HG02884 (cell line): ENCODE data around the gene CYYR1.

Source experiments
- ATAC-seq: cut with Tn5 transposase; IDR thresholded peaks from one replicate; pipeline ENCODE4 v1.9.1; 2021; ENCODE audit warnings: mild to moderate bottlenecking, moderate library complexity; ENCODE audit not compliant: unreplicated experiment

The CYYR1 gene

DNA sequence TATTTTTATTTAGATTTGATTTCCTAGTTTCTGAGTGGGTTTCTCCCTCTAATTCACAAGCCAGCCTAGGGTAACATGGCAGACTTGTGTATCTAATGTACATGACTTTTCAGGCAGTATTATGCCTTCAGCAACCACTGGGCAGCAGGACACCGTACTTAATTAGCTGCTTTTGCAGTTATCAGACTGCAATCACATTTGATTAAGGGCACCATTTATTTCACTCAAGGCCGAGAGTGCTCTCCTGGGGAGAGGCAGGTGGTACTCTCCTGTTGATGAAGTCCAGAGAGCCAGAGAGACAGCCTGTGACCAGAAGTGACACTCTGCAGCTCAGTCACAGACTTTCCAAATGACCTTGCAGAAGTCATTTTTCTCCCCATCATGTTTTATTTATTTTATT, 18.7 kb downstream of the CYYR1 start:
- ATAC-seq, result no peak

DNA sequence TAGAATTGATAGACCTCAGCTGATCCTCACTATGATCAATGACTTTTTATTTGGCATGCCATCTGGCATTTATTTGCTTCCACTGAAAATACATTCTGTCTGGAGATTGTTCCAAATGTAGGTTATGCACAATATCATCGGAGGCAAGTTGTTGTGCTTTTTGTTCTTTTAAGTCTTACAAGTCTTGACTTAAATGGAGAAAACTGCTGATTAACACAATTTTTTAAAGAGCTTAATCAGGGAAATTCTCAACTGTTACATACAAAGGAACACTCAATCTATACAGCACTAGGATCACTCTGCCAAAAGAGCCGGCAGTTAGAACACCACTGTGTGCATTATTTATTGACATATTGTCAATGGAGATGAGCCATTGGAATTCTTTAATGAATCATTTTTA, 19.2 kb downstream of the CYYR1 start:
- ATAC-seq, result no peak

DNA sequence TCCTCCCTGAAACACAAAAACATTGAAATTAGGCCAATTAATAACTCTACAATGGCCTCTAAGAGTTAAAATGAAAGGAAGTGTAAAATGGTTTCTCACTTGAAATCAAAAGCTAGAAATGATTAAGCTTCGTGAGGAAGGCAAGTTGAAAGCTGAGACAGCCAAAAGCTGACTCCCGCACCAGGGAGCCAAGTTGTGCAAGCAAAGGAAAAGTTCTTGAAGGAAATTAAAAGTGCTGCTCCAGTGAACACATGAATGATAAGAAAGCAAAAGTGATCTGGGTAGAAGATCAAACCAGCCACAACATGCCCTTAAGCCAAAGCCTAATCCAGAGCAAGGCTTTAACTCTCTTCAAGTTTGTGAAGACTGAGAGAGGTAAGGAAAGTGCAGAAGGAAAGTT, 22.8 kb downstream of the CYYR1 start:
- no peak for ATAC-seq

DNA sequence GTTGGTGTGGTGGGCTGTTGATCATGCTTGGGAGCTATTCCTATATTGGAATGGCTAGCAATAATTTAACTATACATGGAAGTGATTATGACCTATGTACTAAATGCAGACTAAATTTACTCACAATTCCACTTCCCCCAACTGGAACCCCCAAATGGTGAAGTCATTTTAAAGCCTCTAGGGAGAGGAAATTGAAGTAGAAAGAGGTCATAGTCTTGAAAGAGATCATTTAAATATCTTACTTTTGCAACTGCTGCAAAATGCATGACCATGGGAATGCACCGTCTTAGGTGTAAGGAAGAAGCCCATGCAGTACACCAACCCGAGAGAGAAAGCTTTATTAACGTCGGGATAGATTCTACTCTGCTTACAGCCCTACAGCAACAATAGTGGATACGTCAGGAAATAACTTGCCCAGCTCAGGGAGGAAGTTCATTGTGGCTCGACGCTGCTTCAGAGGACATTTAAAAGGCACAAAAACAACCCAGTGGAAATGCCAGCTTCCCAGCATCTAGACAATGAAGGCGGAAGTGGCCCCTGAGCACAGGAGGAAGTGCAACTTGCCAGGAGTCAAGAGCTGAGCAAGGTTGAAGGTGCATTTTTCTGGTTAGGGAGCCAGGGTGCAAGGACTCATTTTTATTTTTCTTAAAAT, 26.5 kb downstream of the CYYR1 start:
- ATAC-seq, result no peak

DNA sequence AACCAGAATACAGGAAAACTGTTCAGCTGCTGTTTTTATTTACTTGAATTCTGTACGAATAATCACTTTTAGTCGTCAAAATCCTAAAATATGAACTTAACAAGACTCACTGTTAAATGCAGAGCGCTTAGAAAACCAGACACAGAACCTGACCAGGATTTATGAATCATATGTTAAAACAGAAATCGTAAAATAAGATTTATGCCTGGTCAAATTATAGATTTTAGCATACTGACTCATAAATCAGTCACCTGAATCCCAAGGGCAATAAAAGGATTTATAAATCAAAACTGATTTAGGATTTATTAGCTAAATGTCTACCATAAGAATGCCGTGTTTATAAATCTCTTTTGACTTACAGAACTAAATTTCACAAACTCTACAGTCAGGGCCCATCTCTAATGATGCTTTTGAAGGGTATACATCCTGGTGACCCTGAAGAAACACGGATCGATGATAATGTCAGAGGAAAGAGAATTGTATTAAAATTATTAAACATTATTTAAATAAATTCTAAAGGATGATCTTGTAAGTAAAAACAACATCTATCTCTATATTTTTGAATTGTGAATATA, 28.8 kb downstream of the CYYR1 start:
- ATAC-seq, result no peak

DNA sequence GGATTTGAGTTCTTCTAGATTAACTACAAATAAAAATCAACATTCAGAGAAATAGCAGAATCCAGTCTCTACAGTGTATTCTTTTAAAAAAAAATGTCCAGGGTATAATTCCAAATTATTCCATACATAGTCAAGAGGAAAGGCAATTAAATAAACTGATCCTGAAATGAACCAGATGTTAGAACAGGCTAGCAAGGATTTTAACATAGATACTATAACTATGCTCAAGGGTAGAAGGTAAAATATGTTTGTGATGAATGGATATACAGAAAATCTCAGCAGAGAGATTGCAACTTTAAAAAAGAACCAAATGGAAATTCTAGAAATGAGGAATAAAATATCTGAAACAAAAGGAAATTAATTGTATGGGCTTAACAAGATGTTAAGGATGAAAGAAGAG, 32.4 kb downstream of the CYYR1 start:
- no peak for ATAC-seq

DNA sequence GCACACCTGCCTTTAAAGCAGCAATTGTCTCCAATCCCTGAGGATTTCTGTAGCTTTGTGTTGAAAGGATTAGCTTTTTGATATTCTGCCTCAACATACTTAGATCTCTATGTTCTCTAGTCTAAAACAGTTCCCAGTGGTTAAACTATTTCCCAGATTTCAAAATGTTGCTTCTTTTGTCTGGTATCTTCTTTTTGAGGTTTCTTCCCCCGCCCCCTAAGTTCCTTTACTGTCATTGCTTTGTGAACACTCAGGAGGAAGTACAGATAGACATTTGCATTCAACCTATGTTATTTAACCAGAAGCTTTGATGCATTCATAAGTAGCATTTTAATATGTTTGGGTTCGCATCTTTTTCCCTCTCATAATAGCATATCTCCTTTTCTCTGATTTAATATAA, 33.5 kb downstream of the CYYR1 start:
- no peak for ATAC-seq

DNA sequence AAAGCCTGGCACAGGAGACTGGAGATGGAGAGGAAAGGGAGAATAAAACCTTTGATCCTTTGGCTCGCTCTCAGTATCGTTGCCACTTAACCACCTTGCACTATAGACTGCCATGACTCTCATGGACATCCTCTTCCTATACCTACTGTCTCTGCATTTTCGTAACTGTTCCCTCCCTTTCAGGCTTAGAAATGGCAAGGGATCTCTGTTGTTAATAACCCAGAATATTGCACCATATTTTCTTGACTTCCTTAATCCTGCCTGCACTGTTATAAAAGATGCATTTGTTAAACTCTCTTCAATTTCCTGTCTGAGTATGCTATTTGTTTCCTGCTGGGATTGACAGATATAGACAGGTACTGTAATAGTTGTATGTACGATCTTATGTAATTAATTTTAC, 38.6 kb downstream of the CYYR1 start:
- ATAC-seq, result no peak

DNA sequence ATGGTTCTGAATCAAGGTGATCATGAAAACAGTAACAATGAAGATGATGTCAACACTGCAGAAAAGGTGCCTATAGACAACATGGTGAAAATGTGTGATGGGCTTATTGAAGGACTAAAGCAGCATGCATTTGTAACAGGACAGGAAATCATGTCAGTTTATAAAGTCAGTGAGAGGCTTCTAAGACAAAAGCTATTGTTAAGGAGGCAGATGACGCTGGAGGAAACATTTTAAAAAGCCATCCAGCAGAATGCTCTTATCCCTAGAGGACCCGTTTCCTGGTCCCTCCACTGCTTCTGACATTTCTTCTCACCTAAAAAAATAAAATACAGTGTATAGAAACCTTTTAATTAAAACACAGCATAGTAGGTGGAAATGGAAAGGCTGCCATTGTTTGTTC, 40.9 kb downstream of the CYYR1 start:
- no peak for ATAC-seq

DNA sequence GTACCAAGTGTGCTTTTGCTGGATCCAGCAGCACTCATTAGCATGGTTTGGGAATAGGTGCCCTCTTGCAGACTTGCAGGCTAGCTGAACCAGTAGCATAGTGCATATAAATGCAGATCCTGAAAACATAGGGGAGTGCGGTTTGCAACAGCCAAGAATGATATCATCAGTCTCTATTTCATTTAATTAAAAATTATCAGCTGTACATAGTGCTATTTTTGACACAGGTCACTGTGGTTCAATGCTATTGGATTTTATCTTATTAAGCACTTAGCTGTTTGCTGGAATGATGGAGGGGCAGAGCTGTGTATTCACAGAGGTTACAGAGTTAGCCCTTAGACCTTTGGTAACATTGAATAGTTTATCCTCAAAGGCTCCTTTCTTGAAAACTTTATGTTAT, 43.6 kb downstream of the CYYR1 start:
- ATAC-seq, result no peak

DNA sequence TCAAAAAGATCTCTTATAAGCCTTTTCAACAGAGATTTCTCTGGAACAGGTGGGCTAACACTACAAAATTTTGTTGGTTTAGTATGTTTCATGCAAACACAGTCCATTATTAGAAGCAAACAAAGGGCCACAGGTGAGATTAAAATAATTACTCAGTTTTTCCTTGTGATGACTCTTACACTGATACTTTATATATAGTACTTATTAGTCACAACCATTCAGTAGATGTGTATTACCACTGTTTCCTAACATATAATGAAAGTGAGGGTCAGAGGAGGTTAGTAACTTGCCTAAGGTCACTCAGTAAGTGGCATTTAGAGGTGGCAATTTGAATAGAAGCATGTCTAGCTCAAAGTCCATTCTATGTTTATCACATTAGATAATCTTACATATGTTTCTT, 44.2 kb downstream of the CYYR1 start:
- ATAC-seq, result no peak

DNA sequence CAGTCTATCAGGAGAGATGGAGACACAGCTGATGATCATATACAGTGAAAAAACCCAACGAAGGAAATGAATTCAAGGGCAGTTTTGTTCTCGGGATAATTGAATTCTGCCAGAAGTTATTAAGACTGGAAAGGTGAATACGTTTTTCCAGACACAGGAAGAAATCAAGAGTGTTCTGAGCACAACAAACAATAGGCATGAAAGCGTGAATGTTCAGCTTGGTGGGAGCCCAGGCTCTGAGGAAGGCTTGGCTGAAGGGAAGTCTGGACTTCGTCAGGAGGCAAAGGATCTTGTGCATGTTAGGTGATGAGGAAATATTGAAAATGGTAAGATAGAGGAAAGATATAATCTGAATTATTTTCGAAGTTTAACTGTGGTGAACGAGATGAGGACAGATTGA, 50.4 kb downstream of the CYYR1 start:
- ATAC-seq, result no peak

DNA sequence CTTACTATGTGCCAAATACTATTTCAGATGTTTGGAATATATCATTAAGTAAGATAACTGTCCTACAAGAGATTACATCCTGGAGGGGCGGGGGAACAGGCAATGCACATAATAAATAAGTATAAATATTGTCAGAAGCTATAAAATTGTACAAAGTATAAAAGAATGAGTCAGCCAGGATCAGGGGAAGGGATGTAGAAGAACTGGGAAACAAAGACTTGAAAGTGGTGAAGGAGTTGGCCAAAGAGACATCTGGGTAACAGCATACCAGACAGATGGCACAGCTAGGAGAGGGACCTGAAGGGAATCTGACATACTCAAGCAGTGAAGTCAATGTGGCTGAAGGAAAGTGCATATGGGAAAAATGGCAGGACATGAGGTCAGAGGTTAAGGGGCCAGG, 53.9 kb downstream of the CYYR1 start:
- no peak for ATAC-seq

DNA sequence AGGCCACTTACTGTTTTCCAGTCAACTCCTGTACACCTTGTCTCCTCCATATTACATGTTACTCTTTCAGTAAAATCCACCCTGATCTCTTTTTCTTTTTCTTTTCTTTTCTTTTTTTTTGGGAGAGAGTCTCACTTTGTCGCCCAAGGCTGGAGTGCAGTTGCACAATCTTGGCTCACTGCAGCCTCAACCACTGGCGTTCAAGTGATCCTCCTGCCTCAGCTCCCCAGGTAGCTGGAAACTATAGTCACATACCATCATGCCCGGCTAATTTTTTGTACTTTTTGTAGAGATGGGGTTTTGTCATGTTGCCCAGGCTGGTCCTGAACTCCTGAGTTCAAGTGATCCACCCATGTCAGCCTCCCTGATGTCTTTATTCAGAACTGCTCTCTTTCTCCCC, 57.8 kb downstream of the CYYR1 start:
- no peak for ATAC-seq

DNA sequence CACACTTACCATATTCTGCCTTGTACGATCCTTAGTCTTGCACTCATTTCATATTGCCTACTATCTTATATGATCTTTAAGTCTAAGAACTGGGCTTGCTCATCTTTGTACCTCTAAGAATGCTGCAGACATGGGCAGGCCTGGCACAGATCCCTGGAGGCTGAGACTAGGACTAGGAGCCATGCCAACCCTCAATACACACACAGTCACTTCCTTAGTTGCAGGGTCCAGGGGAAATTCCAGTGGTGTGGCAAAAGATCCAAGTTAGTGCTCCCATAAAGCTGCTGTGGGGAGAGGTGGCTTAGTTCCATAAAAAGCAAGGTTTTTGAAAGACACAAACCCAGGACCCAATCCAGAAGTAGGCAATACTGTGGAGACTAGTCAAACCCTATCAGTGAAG, 59.9 kb downstream of the CYYR1 start:
- ATAC-seq, result no peak

DNA sequence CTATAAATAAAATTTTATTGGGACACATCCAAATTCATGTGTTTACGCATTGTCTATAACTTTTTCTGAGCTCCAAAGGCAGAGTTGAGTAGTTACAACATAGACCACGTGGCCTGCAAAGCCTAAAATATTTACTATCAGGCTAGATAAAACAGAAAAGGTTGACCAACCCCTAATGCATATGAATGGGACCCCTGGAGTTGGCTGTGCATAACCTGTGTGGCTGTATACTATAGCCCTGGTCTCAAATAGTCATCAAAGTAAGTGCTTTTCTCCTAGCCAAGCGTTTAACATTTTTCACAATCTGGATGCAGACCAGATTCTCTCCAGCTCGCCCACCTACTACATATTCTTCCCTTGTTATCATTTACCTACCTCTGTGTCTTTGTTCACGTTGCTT, 60.4 kb downstream of the CYYR1 start:
- no peak for ATAC-seq

DNA sequence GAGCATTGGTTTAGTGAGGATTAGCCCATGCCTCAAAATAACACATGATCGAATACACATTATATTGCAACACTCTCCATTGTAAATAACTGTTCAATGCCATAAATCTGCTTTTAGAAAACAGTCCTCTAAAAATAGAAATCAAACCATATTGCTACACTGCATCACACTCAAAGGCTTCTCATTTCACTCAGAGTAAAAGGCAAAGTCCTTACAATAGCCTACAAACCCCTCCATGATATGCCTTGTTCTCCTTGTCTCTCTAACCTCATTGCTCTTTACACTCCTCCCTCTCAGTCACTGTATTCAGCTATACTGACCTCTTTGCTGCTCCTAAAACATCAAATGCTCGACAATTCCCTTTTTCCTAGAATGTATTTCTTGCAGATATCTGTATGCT, 64.2 kb downstream of the CYYR1 start:
- no peak for ATAC-seq

DNA sequence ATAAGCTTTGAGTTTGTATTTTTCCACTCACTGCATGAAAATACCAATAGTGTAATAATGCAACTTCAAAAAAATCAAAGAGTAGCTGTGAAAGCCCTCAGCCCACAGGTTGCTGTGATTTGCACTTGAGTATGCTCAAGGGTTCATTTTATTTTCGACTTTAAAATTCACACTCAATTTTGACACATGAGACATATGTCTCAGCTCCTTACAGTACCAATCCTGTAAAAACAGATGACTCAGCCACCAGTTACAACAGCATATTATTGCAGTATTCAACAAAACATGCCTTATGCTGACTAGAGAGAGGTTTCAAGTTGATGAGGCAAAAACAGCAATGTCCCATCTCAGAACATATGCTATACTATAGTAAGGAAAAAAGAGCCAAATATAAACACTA, 66.1 kb downstream of the CYYR1 start:
- no peak for ATAC-seq

DNA sequence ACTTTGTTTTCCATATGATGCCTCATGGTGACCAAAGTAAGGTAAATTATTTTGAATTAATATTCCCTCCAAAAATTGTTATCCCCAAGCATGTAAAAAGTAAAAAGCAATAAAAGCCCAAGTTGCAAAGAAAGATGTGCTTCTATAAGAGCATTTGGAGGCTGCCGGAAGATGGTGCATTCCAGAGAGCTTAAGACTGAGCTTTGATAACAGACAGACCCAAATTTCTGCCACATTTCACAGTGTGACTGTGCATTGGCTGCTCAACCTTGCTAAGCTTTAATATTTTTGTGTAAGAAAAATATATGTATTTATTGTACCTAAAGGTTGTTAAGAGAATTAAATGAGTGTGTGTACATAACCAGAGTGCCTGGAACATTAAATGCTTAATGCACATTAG, 67.9 kb downstream of the CYYR1 start:
- ATAC-seq, result no peak

DNA sequence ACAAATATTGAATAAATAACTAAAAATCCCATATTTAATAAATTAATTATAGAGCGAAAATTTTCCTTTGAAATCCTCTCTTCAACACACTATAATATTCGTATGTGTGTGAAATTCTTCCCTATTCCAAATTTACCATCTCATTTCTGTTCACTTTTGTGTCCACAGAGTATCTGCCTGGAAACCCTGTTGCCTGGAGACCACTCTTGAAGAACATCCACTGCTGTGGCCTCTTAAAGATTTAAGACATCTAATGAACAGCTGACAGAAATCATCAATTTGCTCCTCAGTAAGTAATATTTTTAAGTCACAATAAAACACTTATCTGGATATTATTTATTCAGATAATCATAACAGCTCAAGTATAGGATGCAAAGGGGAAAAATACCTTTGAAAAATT, 69.7 kb downstream of the CYYR1 start:
- no peak for ATAC-seq

DNA sequence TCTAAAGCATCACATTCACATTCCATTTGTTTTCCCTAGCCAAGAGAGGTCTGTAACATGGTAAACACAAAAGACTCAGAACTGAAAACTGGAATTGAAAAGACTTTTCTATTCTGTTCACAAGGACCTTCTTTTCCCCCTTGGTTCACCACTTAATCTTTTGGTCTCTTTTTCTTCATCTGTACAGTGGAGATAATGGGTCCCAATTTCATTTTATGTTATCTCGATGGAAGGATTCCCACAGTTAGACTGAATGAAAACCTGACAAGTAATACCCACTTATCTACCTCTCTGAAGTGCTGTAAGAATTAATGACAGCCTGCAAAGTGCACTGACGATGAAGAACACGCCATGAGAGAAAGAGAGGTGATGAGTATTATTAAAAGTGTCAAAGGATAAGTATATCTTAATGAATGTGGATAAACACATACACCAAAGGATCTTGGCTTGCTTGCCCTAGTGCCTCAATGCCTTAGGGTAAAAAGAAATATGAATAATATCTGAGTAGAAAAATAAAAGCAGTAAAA, 71.5 kb downstream of the CYYR1 start:
- ATAC-seq, result no peak

DNA sequence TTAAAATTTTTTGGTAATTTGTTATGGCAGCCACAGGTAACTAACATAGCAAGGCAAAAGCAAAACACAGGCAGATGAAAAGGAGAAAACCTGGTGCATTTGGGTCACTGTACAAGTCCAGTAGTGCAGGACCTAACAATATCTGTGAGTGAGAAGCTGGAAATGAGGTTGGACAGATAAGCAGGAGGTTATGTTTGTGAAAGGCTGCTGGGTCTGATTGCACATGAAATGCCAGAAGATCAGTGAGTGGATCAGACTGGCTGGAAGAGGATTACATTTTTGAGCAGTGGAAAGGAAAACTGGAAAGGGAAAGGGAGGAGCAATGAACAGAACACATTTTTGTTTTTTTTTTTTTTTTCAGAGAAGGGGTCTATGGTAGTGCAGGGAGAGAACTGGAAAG, 73.6 kb downstream of the CYYR1 start:
- ATAC-seq, result no peak

DNA sequence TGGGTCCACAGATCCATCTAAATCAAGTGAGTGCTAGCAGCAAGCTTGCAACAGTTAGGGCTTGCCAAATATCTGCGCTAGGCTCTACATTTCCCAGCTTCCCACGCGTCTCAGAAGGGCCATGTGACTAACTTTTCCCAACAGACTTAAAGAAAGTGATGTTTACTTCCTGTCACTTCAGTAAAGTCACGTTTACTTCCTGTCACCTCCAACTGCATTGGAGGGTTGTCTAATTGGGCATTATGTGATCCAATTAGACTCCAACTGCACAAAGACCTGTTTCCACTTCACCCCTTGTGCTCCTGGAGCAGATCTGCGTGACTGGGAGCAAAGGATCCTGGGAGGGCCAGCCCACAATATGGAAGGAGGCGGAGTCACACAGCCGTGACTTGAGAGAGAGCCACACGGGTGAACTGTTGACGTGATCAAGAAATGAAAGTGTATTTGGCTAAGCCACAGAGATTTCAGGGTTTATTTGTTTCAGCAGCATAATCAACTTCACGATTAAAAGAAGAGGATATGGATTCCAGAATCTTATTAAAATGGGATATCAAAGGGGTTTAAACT, 77.7 kb downstream of the CYYR1 start:
- no peak for ATAC-seq
